ENCODE measurements around the gene AVPR2. TPM values are rescaled to one million over a fixed set of nuclear protein-coding genes. Genes with fewer than 3 reads are reported as not detected.

Gene AVPR2
- total and polyA plus RNA-seq, 4 donors = 0.05 TPM; not detected in 3

GRCh38 chrX:153931748-153932147, 27.3 kb downstream of the AVPR2 start:
- H3K9ac ChIP-seq (ENCODE audit: low read depth in 1 of 2, low read length in 2 of 2) = no peak overlapping the region
- H3K9me3 ChIP-seq (ENCODE audit: control insufficient read depth in 4 of 4, low read length in 3 of 4) = no peaks in the 10 kb centered on the region
- DNase-seq (ENCODE audit: low spot score) = no peak
- TF ChIP-seq SP1 (IDR thresholded peaks at IDR 0.05) (no peak), REST (IDR thresholded peaks at IDR 0.05) (no peak), GABPA (IDR thresholded peaks at IDR 0.05 in 1 of 2, conservative IDR thresholded peaks at IDR 0.05 in 1 of 2) (no peak), ZBTB33 (IDR thresholded peaks at IDR 0.05) (no peak), CTCF (IDR thresholded peaks at IDR 0.05; ENCODE audit: low read depth, low read length, missing input control) (no peak)
- H3K36me3 ChIP-seq (ENCODE audit: control insufficient read depth in 4 of 4, insufficient read depth in 3 of 4, low read depth in 1 of 4, low read length in 3 of 4) = peaks cover 0 to 15% (median 1%) of the 10 kb centered on the region in 4 donors
- H3K4me3 ChIP-seq (ENCODE audit: low read depth in 1 of 3, low read length in 3 of 3) = no peak overlapping the region
- no peak overlapping the region for H3K27ac ChIP-seq (ENCODE audit: low read depth in 1 of 2, low read length in 2 of 2)
- H3K27me3 ChIP-seq (ENCODE audit: control insufficient read depth in 4 of 4, insufficient read depth in 4 of 4, low read length in 3 of 4) = no peaks in the 10 kb centered on the region
- WGBS = 95% methylated on average over 13 of the region's 13 CpGs
- H3K4me1 ChIP-seq (ENCODE audit: control insufficient read depth in 4 of 4, insufficient read depth in 4 of 4, low read length in 3 of 4) = peaks cover 2 to 35% (median 28%) of the 10 kb centered on the region in 4 donors

GRCh38 chrX:153932220-153932915, 27.9 kb downstream of the AVPR2 start:
- Histone ChIP-seq H3K4me3 (ENCODE audit: low read depth in 1 of 3, low read length in 3 of 3) (no peak overlapping the region), H3K9me3 (ENCODE audit: control insufficient read depth in 4 of 4, low read length in 3 of 4) (no peaks in the 10 kb centered on the region), H3K4me1 (ENCODE audit: control insufficient read depth in 4 of 4, insufficient read depth in 4 of 4, low read length in 3 of 4) (peaks cover 2 to 30% (median 23%) of the 10 kb centered on the region in 4 donors), H3K27me3 (ENCODE audit: control insufficient read depth in 4 of 4, insufficient read depth in 4 of 4, low read length in 3 of 4) (no peaks in the 10 kb centered on the region), H3K27ac (ENCODE audit: low read depth in 1 of 2, low read length in 2 of 2) (no peak overlapping the region), H3K9ac (ENCODE audit: low read depth in 1 of 2, low read length in 2 of 2) (no peak overlapping the region), H3K36me3 (ENCODE audit: control insufficient read depth in 4 of 4, insufficient read depth in 3 of 4, low read depth in 1 of 4, low read length in 3 of 4) (peaks cover 0 to 15% (median 1%) of the 10 kb centered on the region in 4 donors)
- DNase-seq (ENCODE audit: low spot score) = no peak
- WGBS = 95% methylated on average over 13 of the region's 13 CpGs
- no peak for TF ChIP-seq RAD21 (IDR thresholded peaks at IDR 0.05)
- TF ChIP-seq CTCF (IDR thresholded peaks at IDR 0.05; ENCODE audit: low read depth, low read length, missing input control) = no peak
- TF ChIP-seq ATF3 (IDR thresholded peaks at IDR 0.05) = no peak
- no peak for TF ChIP-seq NR2F2 (IDR thresholded peaks at IDR 0.05)
- TF ChIP-seq HNF4A (conservative IDR thresholded peaks at IDR 0.05) = no peak
- TF ChIP-seq ZBTB33 (IDR thresholded peaks at IDR 0.05) = no peak
- TF ChIP-seq YY1 (IDR thresholded peaks at IDR 0.05) = no peak
- TF ChIP-seq RXRA (IDR thresholded peaks at IDR 0.05) = no peak
- no peak for TF ChIP-seq REST (IDR thresholded peaks at IDR 0.05)
- TF ChIP-seq FOXA1 (IDR thresholded peaks at IDR 0.05) = no peak
- no peak for TF ChIP-seq FOXA2 (IDR thresholded peaks at IDR 0.05)
- no peak for TF ChIP-seq SP1 (IDR thresholded peaks at IDR 0.05)
- no peak for TF ChIP-seq JUND (IDR thresholded peaks at IDR 0.05)
- TF ChIP-seq GABPA (IDR thresholded peaks at IDR 0.05 in 1 of 2, conservative IDR thresholded peaks at IDR 0.05 in 1 of 2) = no peak
